Left ventricle myocardium inferior (tissue), 1 donor: ENCODE measurements around the gene CMPK2. TPM values are rescaled to one million over a fixed set of nuclear protein-coding genes. Genes with fewer than 3 reads are reported as not detected.

Experiments
- DNase-seq: peaks from one replicate; pipeline ENCODE4 v3.0.0-alpha.2; 2020
- H3K27ac ChIP-seq: fragments of 200-600 bp; replicated peaks from 2 replicates; pipeline ENCODE4 v1.8.0; 2021
- H3K27me3 ChIP-seq: fragments of 200-600 bp; 2 replicates; pipeline ENCODE4 v1.8.0; 2021; ENCODE audit warnings: low read depth
- H3K36me3 ChIP-seq: fragments of 200-600 bp; 2 replicates; pipeline ENCODE4 v1.8.0; 2021
- H3K4me1 ChIP-seq: fragments of 200-600 bp; 2 replicates; pipeline ENCODE4 v1.8.0; 2021
- H3K4me3 ChIP-seq: fragments of 200-600 bp; 2 replicates; pipeline ENCODE4 v1.8.0; 2021; ENCODE audit warnings: mild to moderate bottlenecking, moderate library complexity
- H3K9me3 ChIP-seq: fragments of 200-600 bp; replicated peaks from 2 replicates; pipeline ENCODE4 v1.8.0; 2021
- CTCF ChIP-seq: fragments of 200-600 bp; IDR thresholded peaks from 2 replicates; pipeline ENCODE4 v1.8.0; 2021; ENCODE audit warnings: antibody characterized with exemption, mild to moderate bottlenecking, borderline replicate concordance
- intact Hi-C: fragments of 100-400 bp; cut with micrococcal nuclease; formaldehyde crosslinking; loops from one replicate; pipeline ENCODE4 v1.11.0; 2022
- total RNA-seq: library from RNA; stranded (reverse); fragmentation: NEBNext Ultra II Directional; extraction: Animal tissue kit (Norgen Biotek cat#: 25700); gene quantifications from one replicate; pipeline ENCODE4 v1.2.1, GENCODE V29; 2021
- donor health status: DM: no; HTN: yes; CAD: no; lungs with severe emphysema.

The CMPK2 gene
- total RNA-seq, 1 donor from 2014 or later, result 3.2 TPM

GRCh38 chr2:6819668-6820067 lies 46.0 kb downstream of the CMPK2 start:
- H3K4me3 ChIP-seq, result no peak overlapping the region
- no peaks in the 10 kb centered on the region for H3K36me3 ChIP-seq
- intact Hi-C loops, result no loop called here
- no peak for TF ChIP-seq CTCF
- no peaks in the 10 kb centered on the region for H3K27me3 ChIP-seq
- peaks cover 27% of the 10 kb centered on the region for H3K4me1 ChIP-seq
- DNase-seq, result no peak
- H3K27ac ChIP-seq, result no peak overlapping the region
- H3K9me3 ChIP-seq, result no peaks in the 10 kb centered on the region

- DNase-seq, result no peak
- intact Hi-C loops, result no loop called here
- Histone ChIP-seq H3K4me3 (no peak overlapping the region), H3K27me3 (peaks cover 3% of the 10 kb centered on the region), H3K9me3 (no peaks in the 10 kb centered on the region), H3K4me1 (peaks cover 23% of the 10 kb centered on the region), H3K36me3 (no peaks in the 10 kb centered on the region), H3K27ac (no peak overlapping the region)
- TF ChIP-seq CTCF, result no peak
Observed at GRCh38 chr2:6818012-6818411, 47.7 kb downstream of the CMPK2 start.

GRCh38 chr2:6814869-6815268 lies 50.8 kb downstream of the CMPK2 start:
- no peaks in the 10 kb centered on the region for H3K9me3 ChIP-seq
- intact Hi-C loops, result no loop called here
- H3K27me3 ChIP-seq, result peaks cover 30% of the 10 kb centered on the region
- no peaks in the 10 kb centered on the region for H3K36me3 ChIP-seq
- H3K27ac ChIP-seq, result no peak overlapping the region
- H3K4me3 ChIP-seq, result no peak overlapping the region
- peaks cover 3% of the 10 kb centered on the region for H3K4me1 ChIP-seq
- TF ChIP-seq CTCF, result no peak
- no peak for DNase-seq

- TF ChIP-seq CTCF, result no peak
- H3K4me3 ChIP-seq, result no peak overlapping the region
- no peaks in the 10 kb centered on the region for H3K36me3 ChIP-seq
- H3K27me3 ChIP-seq, result peaks cover 34% of the 10 kb centered on the region
- H3K27ac ChIP-seq, result no peak overlapping the region
- H3K4me1 ChIP-seq, result no peaks in the 10 kb centered on the region
- DNase-seq, result no peak
- no peaks in the 10 kb centered on the region for H3K9me3 ChIP-seq
- intact Hi-C loops, result no loop called here
Observed at GRCh38 chr2:6814312-6814711, 51.4 kb downstream of the CMPK2 start.

- no peaks in the 10 kb centered on the region for H3K4me1 ChIP-seq
- DNase-seq, result no peak
- TF ChIP-seq CTCF, result no peak
- H3K27ac ChIP-seq, result no peak overlapping the region
- H3K27me3 ChIP-seq, result peaks cover 34% of the 10 kb centered on the region
- intact Hi-C loops, result no loop called here
- H3K4me3 ChIP-seq, result no peak overlapping the region
- no peaks in the 10 kb centered on the region for H3K36me3 ChIP-seq
- no peaks in the 10 kb centered on the region for H3K9me3 ChIP-seq
Observed at GRCh38 chr2:6813573-6813972, 52.1 kb downstream of the CMPK2 start.
